ENCODE data around the gene ACIN1. TPM values are rescaled to one million over a fixed set of nuclear protein-coding genes. Genes with fewer than 3 reads are reported as not detected.
A peak's percentile ranks its signal among the peaks of the same experiment; 100 is the strongest.

Gene ACIN1
- total and polyA plus RNA-seq, 2 of the 13 experiments (the other 11 are each of a cell fraction or from before 2014, with no cell fraction given) = 165 to 183 TPM

DNA sequence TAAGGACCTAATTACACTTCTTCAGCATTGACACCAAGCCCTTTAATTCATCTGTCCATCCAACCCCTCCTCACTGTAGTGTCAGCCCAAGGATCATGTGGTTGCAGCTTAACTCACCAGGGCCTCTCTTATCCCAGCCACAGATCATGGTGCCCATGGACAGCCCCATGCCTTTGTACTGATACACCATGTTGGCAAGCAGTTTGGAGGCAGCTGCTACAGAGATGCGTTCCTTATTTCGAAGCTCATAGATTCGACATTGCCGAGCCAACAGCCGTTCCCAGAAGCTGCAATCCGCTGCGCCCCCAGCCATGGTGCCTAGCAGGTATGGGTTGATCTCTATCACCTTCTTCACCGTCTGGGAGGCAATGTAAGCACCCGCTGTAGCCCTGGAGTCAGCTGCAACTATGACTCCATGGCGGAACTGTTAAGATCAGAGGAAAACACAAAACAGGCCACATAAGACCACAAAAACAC lies 61.6 kb downstream of the ACIN1 start (continued):
- TF ChIP-seq, protein P1, sequence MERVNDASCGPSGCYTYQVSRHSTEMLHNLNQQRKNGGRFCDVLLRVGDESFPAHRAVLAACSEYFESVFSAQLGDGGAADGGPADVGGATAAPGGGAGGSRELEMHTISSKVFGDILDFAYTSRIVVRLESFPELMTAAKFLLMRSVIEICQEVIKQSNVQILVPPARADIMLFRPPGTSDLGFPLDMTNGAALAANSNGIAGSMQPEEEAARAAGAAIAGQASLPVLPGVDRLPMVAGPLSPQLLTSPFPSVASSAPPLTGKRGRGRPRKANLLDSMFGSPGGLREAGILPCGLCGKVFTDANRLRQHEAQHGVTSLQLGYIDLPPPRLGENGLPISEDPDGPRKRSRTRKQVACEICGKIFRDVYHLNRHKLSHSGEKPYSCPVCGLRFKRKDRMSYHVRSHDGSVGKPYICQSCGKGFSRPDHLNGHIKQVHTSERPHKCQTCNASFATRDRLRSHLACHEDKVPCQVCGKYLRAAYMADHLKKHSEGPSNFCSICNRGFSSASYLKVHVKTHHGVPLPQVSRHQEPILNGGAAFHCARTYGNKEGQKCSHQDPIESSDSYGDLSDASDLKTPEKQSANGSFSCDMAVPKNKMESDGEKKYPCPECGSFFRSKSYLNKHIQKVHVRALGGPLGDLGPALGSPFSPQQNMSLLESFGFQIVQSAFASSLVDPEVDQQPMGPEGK (CRISPR knock-in tag; IDR thresholded peaks at IDR 0.05) = peak; percentile 29; the same call in 1 of the 2 replicates
- TF ChIP-seq MBNL3 (CRISPR knock-in tag; conservative IDR thresholded peaks at IDR 0.05) = no peak
- no peak for TF ChIP-seq FLYWCH1 (CRISPR knock-in tag; IDR thresholded peaks at IDR 0.05)
- TF ChIP-seq SIN3B (IDR thresholded peaks at IDR 0.05; ENCODE audit: low read length) = no peak
- TF ChIP-seq, protein P2, sequence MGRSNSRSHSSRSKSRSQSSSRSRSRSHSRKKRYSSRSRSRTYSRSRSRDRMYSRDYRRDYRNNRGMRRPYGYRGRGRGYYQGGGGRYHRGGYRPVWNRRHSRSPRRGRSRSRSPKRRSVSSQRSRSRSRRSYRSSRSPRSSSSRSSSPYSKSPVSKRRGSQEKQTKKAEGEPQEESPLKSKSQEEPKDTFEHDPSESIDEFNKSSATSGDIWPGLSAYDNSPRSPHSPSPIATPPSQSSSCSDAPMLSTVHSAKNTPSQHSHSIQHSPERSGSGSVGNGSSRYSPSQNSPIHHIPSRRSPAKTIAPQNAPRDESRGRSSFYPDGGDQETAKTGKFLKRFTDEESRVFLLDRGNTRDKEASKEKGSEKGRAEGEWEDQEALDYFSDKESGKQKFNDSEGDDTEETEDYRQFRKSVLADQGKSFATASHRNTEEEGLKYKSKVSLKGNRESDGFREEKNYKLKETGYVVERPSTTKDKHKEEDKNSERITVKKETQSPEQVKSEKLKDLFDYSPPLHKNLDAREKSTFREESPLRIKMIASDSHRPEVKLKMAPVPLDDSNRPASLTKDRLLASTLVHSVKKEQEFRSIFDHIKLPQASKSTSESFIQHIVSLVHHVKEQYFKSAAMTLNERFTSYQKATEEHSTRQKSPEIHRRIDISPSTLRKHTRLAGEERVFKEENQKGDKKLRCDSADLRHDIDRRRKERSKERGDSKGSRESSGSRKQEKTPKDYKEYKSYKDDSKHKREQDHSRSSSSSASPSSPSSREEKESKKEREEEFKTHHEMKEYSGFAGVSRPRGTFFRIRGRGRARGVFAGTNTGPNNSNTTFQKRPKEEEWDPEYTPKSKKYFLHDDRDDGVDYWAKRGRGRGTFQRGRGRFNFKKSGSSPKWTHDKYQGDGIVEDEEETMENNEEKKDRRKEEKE (IDR thresholded peaks at IDR 0.05) = no peak
- no peak for TF ChIP-seq SOX13 (IDR thresholded peaks at IDR 0.05)
- 0 out of 4 replicates have a peak, but pooled peaks of 1 of the 2 experiments have one; percentile 7 for TF ChIP-seq SOX13 (CRISPR knock-in tag; conservative IDR thresholded peaks at IDR 0.05 in 1 of 2, IDR thresholded peaks at IDR 0.05 in 1 of 2)
- peak in 1 of 2 experiments; percentile 43; a peak in 1 of 4 replicates for TF ChIP-seq POLR2A (IDR thresholded peaks at IDR 0.05; ENCODE audit: insufficient read depth in 1 of 2, low read depth in 2 of 2, low read length in 2 of 2)
- TF ChIP-seq RFX5 (IDR thresholded peaks at IDR 0.05; ENCODE audit: low read depth, low read length) = no peak
- peak; percentile 31; the same call in 1 of the 2 replicates for TF ChIP-seq ETV5 (CRISPR knock-in tag; IDR thresholded peaks at IDR 0.05; ENCODE audit: borderline replicate concordance)
- TF ChIP-seq, protein P3, sequence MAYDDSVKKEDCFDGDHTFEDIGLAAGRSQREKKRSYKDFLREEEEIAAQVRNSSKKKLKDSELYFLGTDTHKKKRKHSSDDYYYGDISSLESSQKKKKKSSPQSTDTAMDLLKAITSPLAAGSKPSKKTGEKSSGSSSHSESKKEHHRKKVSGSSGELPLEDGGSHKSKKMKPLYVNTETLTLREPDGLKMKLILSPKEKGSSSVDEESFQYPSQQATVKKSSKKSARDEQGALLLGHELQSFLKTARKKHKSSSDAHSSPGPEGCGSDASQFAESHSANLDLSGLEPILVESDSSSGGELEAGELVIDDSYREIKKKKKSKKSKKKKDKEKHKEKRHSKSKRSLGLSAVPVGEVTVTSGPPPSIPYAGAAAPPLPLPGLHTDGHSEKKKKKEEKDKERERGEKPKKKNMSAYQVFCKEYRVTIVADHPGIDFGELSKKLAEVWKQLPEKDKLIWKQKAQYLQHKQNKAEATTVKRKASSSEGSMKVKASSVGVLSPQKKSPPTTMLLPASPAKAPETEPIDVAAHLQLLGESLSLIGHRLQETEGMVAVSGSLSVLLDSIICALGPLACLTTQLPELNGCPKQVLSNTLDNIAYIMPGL (CRISPR knock-in tag; IDR thresholded peaks at IDR 0.05; ENCODE audit: borderline replicate concordance in 1 of 2, low read depth in 1 of 2) = no peak
- no peak for TF ChIP-seq MXD4 (CRISPR knock-in tag; IDR thresholded peaks at IDR 0.05)
- peak; percentile 17; the same call in 1 of the 2 replicates for TF ChIP-seq RXRA (CRISPR knock-in tag; IDR thresholded peaks at IDR 0.05)
- no peak for TF ChIP-seq MATR3 (CRISPR knock-in tag; IDR thresholded peaks at IDR 0.05)
- TF ChIP-seq, protein P4, sequence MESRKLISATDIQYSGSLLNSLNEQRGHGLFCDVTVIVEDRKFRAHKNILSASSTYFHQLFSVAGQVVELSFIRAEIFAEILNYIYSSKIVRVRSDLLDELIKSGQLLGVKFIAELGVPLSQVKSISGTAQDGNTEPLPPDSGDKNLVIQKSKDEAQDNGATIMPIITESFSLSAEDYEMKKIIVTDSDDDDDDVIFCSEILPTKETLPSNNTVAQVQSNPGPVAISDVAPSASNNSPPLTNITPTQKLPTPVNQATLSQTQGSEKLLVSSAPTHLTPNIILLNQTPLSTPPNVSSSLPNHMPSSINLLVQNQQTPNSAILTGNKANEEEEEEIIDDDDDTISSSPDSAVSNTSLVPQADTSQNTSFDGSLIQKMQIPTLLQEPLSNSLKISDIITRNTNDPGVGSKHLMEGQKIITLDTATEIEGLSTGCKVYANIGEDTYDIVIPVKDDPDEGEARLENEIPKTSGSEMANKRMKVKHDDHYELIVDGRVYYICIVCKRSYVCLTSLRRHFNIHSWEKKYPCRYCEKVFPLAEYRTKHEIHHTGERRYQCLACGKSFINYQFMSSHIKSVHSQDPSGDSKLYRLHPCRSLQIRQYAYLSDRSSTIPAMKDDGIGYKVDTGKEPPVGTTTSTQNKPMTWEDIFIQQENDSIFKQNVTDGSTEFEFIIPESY (CRISPR knock-in tag; IDR thresholded peaks at IDR 0.05) = peak; percentile 81
- no peak for TF ChIP-seq PTBP1 (IDR thresholded peaks at IDR 0.05; ENCODE audit: low read depth, low read length, poor library complexity, severe bottlenecking)

Measured in HepG2 (cell line).